CD4-positive, alpha-beta T cell (primary cell): ENCODE data around the gene CYTIP. TPM values are rescaled to one million over a fixed set of nuclear protein-coding genes. Genes with fewer than 3 reads are reported as not detected.
A peak's percentile ranks its signal among the peaks of the same experiment; 100 is the strongest.

ENCODE experiments used
- ATAC-seq: fragments of 200-7000 bp; cut with Tn5 transposase; one replicate; pipeline ENCODE4 v1.10.0; 2022; ENCODE audit warnings: mild to moderate bottlenecking; ENCODE audit not compliant: poor library complexity
- CTCF ChIA-PET: fragments of 350-600 bp; sonication (Branson Sonifier 250); formaldehyde crosslinking; loops from one replicate; lab custom pipeline; 2021; ENCODE audit warnings: antibody characterized with exemption, inconsistent platforms; lab: Charles Lee
- POLR2A ChIA-PET: fragments of 350-600 bp; sonication (Branson Sonifier 250); formaldehyde crosslinking; loops from one replicate; lab custom pipeline; 2021; ENCODE audit warnings: antibody characterized with exemption, inconsistent platforms; lab: Charles Lee
- DNase-seq, 14 experiments: peaks; one replicate each; pipeline ENCODE4 v3.0.0-alpha.2; 2013 to 2020; ENCODE audit warnings: mixed read lengths in 2 of 14
- H3K27ac ChIP-seq, 2 donors: one replicate each; pipeline versions ENCODE4 v1.5.1 to v1.7.0; 2013; ENCODE audit warnings: low read length in 2 of 2, low read depth in 1 of 2, mild to moderate bottlenecking in 1 of 2
- H3K27me3 ChIP-seq, 2 experiments: 1 replicate in 1 of 2; 2 replicates in 1 of 2; pipeline versions ENCODE4 v1.6.1 to v1.7.0; 2013; ENCODE audit warnings: low read length in 2 of 2, control low read depth in 1 of 2, mild to moderate bottlenecking in 1 of 2, moderate library complexity in 1 of 2; ENCODE audit not compliant: insufficient read depth in 2 of 2, control insufficient read depth in 1 of 2
- H3K36me3 ChIP-seq: one replicate; pipeline ENCODE4 v1.6.1; 2013; ENCODE audit warnings: low read length, control low read depth; ENCODE audit not compliant: insufficient read depth
- H3K4me1 ChIP-seq: one replicate; pipeline ENCODE4 v1.6.1; 2013; ENCODE audit warnings: low read length, control low read depth; ENCODE audit not compliant: insufficient read depth
- H3K4me3 ChIP-seq: one replicate; pipeline ENCODE4 v1.5.1; 2013; ENCODE audit warnings: mild to moderate bottlenecking, low read length, moderate library complexity
- H3K9me3 ChIP-seq, 2 experiments: 1 replicate in 1 of 2; 2 replicates in 1 of 2; pipeline versions ENCODE4 v1.6.1 to v1.7.0; 2013; ENCODE audit warnings: low read length in 2 of 2, mild to moderate bottlenecking in 2 of 2, control low read depth in 1 of 2, moderate library complexity in 1 of 2; ENCODE audit not compliant: control insufficient read depth in 1 of 2, insufficient read depth in 1 of 2
- H3K27ac Mint-ChIP-seq: one replicate; pipeline ENCODE4 v1.8.0; 2020; ENCODE audit warnings: mixed read lengths
- H3K27me3 Mint-ChIP-seq: one replicate; pipeline ENCODE4 v1.8.0; 2021; ENCODE audit warnings: mixed read lengths
- H3K36me3 Mint-ChIP-seq: one replicate; pipeline ENCODE4 v1.8.0; 2021; ENCODE audit warnings: low read depth, mixed read lengths
- H3K4me1 Mint-ChIP-seq: one replicate; pipeline ENCODE4 v1.8.0; 2021; ENCODE audit warnings: low read depth, mixed read lengths
- H3K4me3 Mint-ChIP-seq: one replicate; pipeline ENCODE4 v1.8.0; 2020; ENCODE audit warnings: mild to moderate bottlenecking, mixed read lengths
- H3K9me3 Mint-ChIP-seq: one replicate; pipeline ENCODE4 v1.8.0; 2020; ENCODE audit warnings: mixed read lengths
- intact Hi-C, 2 experiments: fragments of 100-400 bp; cut with DNase I in 1 of 2; cut with micrococcal nuclease in 1 of 2; formaldehyde crosslinking; loops; one replicate each; pipeline versions ENCODE4 v1.15.1 to v1.9.0; 2023 to 2025; cut with DNase I, micrococcal nuclease
- total RNA-seq, 174 experiments: library from RNA in 2 of 174; stranded (reverse) in 2 of 174; gene quantifications; one replicate each; pipeline ENCODE4 v1.2.3 and lab custom pipeline; 2021 to 2026
- TF ChIP-seq, protein P1 (sequence below): fragments of 200-600 bp; IDR thresholded peaks from one replicate; pipeline ENCODE4 v1.8.0; 2022; ENCODE audit warnings: antibody characterized with exemption, mild to moderate bottlenecking

Gene CYTIP
- total RNA-seq, 2 experiments from 2014 or later: 474 to 490 TPM

DNA sequence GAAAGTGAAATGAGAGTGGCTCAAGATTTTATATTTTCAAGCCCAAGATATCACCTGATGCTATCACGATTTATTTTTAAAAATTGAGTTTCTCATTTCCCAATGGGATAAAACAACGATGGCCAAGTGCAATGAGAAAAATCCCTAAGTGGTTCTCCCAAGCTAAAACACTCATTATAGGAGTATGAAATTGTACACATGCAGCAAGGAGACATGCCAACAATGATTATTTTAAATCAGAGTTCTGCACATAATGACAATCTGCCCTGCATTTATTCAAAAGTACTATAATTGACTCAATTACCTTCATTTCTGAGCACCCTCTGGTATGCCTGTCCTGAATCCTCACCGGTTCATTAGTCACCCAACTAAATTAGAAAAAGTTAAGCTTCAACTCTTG is 12.7 kb downstream of the CYTIP start:
- intact Hi-C loops: loop anchor here (10.0 kb wide), 2 partner anchors 96 to 194 kb away; partner anchors contain the start of gene ACVR1C (in 1 of the 2)
- ChIA-PET POLR2A (interaction anchor here (0.7 to 17.5 kb wide), 15 partner anchors 7 to 465 kb away, joined by 3 to 384 read pairs (median 17); partner anchors contain the start of genes CYTIP and ERMN), CTCF (interaction anchor here (1.0 to 2.9 kb wide), 3 partner anchors 10 to 103 kb away, joined by 3 to 13 read pairs (median 5); no protein-coding TSS in a partner anchor)
- Mint-ChIP-seq H3K9me3 (peaks cover 2% of the 10 kb centered on the region), H3K36me3 (peaks cover 100% of the 10 kb centered on the region), H3K27ac (peak overlapping the region; percentile 97), H3K4me1 (peaks cover 99% of the 10 kb centered on the region), H3K27me3 (no peaks in the 10 kb centered on the region), H3K4me3 (peak overlapping the region; percentile 81)
- TF ChIP-seq, protein P1, sequence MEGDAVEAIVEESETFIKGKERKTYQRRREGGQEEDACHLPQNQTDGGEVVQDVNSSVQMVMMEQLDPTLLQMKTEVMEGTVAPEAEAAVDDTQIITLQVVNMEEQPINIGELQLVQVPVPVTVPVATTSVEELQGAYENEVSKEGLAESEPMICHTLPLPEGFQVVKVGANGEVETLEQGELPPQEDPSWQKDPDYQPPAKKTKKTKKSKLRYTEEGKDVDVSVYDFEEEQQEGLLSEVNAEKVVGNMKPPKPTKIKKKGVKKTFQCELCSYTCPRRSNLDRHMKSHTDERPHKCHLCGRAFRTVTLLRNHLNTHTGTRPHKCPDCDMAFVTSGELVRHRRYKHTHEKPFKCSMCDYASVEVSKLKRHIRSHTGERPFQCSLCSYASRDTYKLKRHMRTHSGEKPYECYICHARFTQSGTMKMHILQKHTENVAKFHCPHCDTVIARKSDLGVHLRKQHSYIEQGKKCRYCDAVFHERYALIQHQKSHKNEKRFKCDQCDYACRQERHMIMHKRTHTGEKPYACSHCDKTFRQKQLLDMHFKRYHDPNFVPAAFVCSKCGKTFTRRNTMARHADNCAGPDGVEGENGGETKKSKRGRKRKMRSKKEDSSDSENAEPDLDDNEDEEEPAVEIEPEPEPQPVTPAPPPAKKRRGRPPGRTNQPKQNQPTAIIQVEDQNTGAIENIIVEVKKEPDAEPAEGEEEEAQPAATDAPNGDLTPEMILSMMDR: no peak
- H3K36me3 ChIP-seq: peaks cover 98% of the 10 kb centered on the region
- DNase-seq: no peak
- no peaks in the 10 kb centered on the region for H3K27me3 ChIP-seq
- peaks cover 35% of the 10 kb centered on the region for H3K4me1 ChIP-seq
- ATAC-seq: no peak
- H3K27ac ChIP-seq: peak overlapping the region in 1 of 2 donors; percentile 32
- no peak overlapping the region for H3K4me3 ChIP-seq
- peaks cover 0 to 6% of the 10 kb centered on the region in 2 experiments for H3K9me3 ChIP-seq

DNA sequence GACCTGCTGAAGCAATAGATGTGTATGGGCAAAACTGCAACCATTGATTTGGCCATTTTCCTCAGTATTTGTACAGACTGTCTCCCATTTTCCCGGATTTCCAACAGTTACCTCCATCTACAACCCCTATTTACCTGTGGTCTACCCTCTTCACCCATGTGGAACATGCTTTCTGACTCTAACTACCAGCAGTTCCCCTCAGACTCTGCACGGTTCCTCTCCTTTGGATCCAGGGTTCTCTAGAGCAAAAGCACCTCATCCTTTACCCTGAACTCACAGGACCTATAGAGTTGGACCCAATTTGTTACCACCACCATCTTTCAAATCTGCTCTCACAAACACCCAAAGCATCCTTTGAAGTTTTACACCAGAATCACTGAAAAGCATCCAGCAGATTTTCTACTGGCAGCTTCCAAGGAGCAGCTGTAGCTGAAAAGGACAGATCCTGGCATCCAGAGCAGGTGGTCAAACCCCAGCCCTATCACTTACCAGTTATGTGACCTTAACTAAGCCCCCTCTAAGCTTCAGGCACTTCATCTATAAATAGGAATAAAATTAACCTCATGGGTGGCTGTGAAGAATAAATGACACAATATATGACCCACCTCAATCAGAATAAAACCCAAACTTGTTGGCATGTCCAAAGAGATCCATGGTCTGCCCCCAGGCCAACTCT is 15.3 kb downstream of the CYTIP start:
- Histone ChIP-seq H3K9me3 (peaks cover 0 to 8% of the 10 kb centered on the region in 2 experiments), H3K27ac (peak overlapping the region in 1 of 2 donors; percentile 23), H3K36me3 (peaks cover 99% of the 10 kb centered on the region), H3K4me3 (no peak overlapping the region), H3K27me3 (no peaks in the 10 kb centered on the region), H3K4me1 (peaks cover 35% of the 10 kb centered on the region)
- peaks cover 2% of the 10 kb centered on the region for H3K9me3 Mint-ChIP-seq
- ATAC-seq (no peak), DNase-seq (no peak)
- no peaks in the 10 kb centered on the region for H3K27me3 Mint-ChIP-seq
- intact Hi-C loops: loop anchor here in 1 of 2 experiments (1.0 kb wide), 1 partner anchor 9 kb away; no protein-coding TSS in a partner anchor
- H3K4me1 Mint-ChIP-seq: peaks cover 88% of the 10 kb centered on the region
- POLR2A ChIA-PET: interaction anchor here (1.2 to 17.5 kb wide), 6 partner anchors 8 to 101 kb away, joined by 4 to 384 read pairs (median 32); no protein-coding TSS in a partner anchor
- TF ChIP-seq, protein P1: no peak
- peak overlapping the region; percentile 97 for H3K27ac Mint-ChIP-seq
- CTCF ChIA-PET: interaction anchor here (1.0 to 1.4 kb wide), 3 partner anchors 18 to 101 kb away, joined by 3 read pairs; no protein-coding TSS in a partner anchor
- H3K36me3 Mint-ChIP-seq: peaks cover 100% of the 10 kb centered on the region
- H3K4me3 Mint-ChIP-seq: peak overlapping the region; percentile 63

- H3K4me3 Mint-ChIP-seq: peak overlapping the region; percentile 7
- H3K36me3 Mint-ChIP-seq: peaks cover 100% of the 10 kb centered on the region
- peaks cover 5% of the 10 kb centered on the region for H3K9me3 Mint-ChIP-seq
- peaks cover 87% of the 10 kb centered on the region for H3K4me1 Mint-ChIP-seq
- ATAC-seq (no peak), DNase-seq (no peak)
- intact Hi-C loops: loop anchor here in 1 of 2 experiments (1.0 kb wide), 2 partner anchors 9 to 10 kb away; no protein-coding TSS in a partner anchor
- no peak overlapping the region for H3K4me3 ChIP-seq
- ChIA-PET POLR2A (interaction anchor here (1.0 to 17.5 kb wide), 9 partner anchors 8 to 201 kb away, joined by 3 to 384 read pairs (median 8); partner anchors contain the start of genes ACVR1C and CYTIP), CTCF (interaction anchor here (1.0 to 1.4 kb wide), 3 partner anchors 19 to 100 kb away, joined by 3 read pairs; no protein-coding TSS in a partner anchor)
- peak overlapping the region; percentile 6 for H3K27ac ChIP-seq
- no peaks in the 10 kb centered on the region for H3K27me3 ChIP-seq
- TF ChIP-seq, protein P1: no peak
- H3K4me1 ChIP-seq: peaks cover 34% of the 10 kb centered on the region
- peak overlapping the region; percentile 97 for H3K27ac Mint-ChIP-seq
- H3K27me3 Mint-ChIP-seq: no peaks in the 10 kb centered on the region
- peaks cover 99% of the 10 kb centered on the region for H3K36me3 ChIP-seq
- H3K9me3 ChIP-seq: peaks cover 0 to 8% of the 10 kb centered on the region in 2 experiments
Observed at GRCh38 chr2:157427922-157428303, 16.0 kb downstream of the CYTIP start.
